GM12872 (cell line): Measurements from ENCODE around the gene ZBTB17.

Source experiments
- CTCF ChIP-seq: IDR thresholded peaks from 3 replicates; pipeline ENCODE4 v1.5.1; 2011; ENCODE audit warnings: low read depth, mild to moderate bottlenecking, low read length, moderate library complexity; ENCODE audit not compliant: insufficient read depth

Gene ZBTB17

DNA sequence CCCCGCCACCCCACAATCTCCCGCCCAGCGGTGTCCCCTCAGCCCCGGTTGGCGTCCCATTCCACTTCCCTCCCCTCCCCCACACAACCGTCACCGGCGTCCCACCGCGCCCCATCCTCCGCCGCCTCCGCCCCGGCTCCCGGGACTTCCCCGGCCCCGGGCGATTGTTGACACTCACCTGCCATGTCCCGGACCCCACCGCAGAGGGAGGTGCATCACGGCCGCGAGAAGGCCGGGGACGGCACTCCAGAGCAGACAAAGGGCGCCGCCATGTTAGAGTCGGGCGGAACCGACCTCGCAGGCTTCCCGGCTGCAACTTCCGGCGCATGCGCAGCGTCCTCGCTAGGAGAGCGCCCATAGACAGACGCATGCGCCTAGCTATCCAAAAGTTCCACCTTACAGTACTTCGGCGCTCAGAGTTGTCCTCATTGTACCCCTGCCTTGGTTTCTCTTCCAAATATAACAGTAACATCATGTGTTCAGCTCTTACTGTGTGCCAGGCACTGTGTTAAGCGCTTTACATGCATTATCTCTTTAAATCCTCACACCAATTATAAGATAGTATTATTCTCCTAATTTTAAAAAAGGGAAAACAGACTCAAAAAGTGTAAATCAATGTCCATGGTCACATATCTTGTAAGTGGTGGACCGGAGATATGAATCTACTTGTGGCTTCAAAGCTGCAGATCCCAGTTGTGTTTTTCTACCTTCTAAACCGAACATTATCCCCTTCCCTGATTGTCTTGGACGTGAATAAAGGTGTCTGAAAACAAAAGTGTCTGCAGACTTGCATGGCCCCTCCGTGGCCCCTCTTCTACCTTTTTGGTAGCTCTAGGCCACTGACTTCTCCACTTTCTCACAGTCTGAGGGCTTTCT, at the start of gene ZBTB17:
Gene ZBTB17 (minus strand): TSS at position 297 of the 876 bp plus-strand sequence. CDS start 27,606 bp downstream, outside the sequence.
- no peak for TF ChIP-seq CTCF

DNA sequence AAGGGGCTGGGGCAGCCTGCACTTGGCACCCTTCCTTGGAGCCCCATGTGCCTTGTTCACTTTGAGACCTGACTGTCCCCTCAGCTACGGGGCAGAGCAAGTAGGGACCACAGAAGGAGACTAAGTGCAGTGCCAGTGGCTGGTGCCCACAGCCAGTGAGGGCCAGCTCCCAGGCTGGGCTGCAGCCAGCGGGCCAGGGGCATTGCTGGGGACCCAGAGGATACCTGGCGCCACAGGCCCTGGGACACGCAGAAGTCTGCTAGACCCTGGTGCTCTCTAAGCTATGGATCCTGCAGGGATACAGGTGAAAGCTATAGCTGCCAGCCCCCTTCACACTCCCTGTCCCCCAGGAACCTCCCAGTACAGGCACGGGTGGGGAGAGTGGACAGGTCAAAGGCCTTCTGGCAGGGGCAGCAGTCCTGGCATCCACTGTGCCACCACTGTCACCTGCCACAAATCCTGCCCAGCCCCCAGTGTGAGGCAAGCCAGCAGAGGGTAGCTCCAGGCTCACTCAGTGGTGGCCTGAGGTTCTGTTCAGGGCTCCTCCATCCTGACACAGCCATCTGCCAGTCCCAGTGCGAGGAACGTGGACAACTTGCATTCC, 47.3 kb upstream of the ZBTB17 start:
- no peak for TF ChIP-seq CTCF

DNA sequence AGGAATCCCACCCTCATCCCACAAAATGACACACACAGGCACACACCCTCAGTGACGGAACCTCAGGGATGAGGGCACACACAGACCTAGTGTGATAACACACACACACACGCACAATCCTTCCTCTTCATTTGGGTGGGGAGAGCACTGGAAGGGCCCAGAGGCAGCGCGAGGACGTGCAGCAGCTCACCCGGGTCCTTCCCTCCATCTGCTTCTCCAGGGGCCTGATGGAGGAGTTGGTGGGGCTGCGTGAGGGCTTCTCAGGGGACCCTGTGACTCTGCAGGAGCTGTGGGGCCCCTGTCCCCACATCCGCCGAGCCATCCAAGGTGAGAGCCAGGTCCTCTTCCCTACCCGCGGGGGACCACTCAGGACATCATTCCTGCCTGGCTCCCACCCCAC, 46.5 kb upstream of the ZBTB17 start:
- TF ChIP-seq CTCF: no peak

- TF ChIP-seq CTCF: no peak
These were observed 45.8 kb upstream of the ZBTB17 start, which contains the start of gene CLCNKA for GRCh38 chr1:16021681-16022080. TSS of gene CLCNKA (plus strand) at chr1:16022036. CDS start at chr1:16022620, 584 bp downstream.

DNA sequence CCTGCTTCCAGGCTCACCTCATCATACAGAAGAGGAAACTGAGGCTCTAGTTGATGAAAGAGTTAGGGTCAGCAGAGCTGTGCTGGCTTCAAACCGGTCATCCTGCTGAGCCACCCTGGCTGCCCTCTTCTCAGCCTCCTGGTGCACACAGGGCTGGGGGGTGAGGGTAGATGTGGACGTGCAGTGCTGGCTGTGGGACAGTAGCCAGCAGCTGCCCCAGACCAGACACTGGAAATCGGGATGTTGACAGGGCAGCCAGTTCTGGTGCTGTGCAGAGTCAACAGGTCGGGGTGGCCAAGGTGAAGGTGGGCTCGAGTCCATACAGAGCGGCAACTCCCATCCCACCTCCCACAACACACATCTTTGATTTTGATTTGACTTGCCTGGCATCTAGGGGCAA, 44.4 kb upstream of the ZBTB17 start:
- no peak for TF ChIP-seq CTCF

GRCh38 chr1:16019644-16020277, 43.9 kb upstream of the ZBTB17 start:
- TF ChIP-seq CTCF: no peak
